OCI-LY3 (cell line): Measurements from ENCODE around the gene KCNJ8.

Experiments
- H2AFZ ChIP-seq: fragments of 200-600, 300-600 bp; shearing (Covaris generic); 2 replicates; pipeline ENCODE4 v1.6.0; 2014; ENCODE audit warnings: antibody characterized with exemption, low read depth, low read length
- H3K27ac ChIP-seq: fragments of 200-600, 300-600 bp; sonication (generic); 2 replicates; pipeline ENCODE4 v1.5.1; 2014; ENCODE audit warnings: mild to moderate bottlenecking, low read length, moderate library complexity, mixed read lengths
- H3K27me3 ChIP-seq: fragments of 200-600, 300-600 bp; sonication (generic); 2 replicates; pipeline ENCODE4 v1.6.1; 2014; ENCODE audit warnings: low read depth, low read length, mixed read lengths
- H3K36me3 ChIP-seq: fragments of 200-600, 300-600 bp; sonication (generic); replicated peaks from 2 replicates; pipeline ENCODE3; 2014; ENCODE audit warnings: low read depth, low read length, mixed read lengths
- H3K4me1 ChIP-seq: fragments of 300-600, 200-600 bp; sonication (generic); 2 replicates; pipeline ENCODE4 v1.6.1; 2014; ENCODE audit warnings: low read length, mixed read lengths
- H3K4me2 ChIP-seq: fragments of 200-600, 300-600 bp; sonication (generic); 2 replicates; pipeline ENCODE4 v1.6.1; 2014; ENCODE audit warnings: low read length, mixed read lengths
- H3K4me3 ChIP-seq: fragments of 300-600, 200-600 bp; sonication (generic); 2 replicates; pipeline ENCODE4 v1.5.1; 2014; ENCODE audit warnings: antibody characterized with exemption, mild to moderate bottlenecking, low read length, moderate library complexity
- H3K79me2 ChIP-seq: fragments of 300-600, 200-600 bp; shearing (Covaris generic); 2 replicates; pipeline ENCODE4 v1.6.1; 2014; ENCODE audit warnings: mild to moderate bottlenecking, low read length, mixed read lengths
- H3K9ac ChIP-seq: fragments of 300-600, 200-600 bp; shearing (Covaris generic); 2 replicates; pipeline ENCODE4 v1.6.0; 2014; ENCODE audit warnings: mild to moderate bottlenecking, low read length, moderate library complexity
- H3K9me3 ChIP-seq: fragments of 200-600, 300-600 bp; shearing (Covaris generic); 2 replicates; pipeline ENCODE4 v1.6.1; 2014; ENCODE audit warnings: low read length, mixed read lengths; ENCODE audit not compliant: insufficient read depth
- H4K20me1 ChIP-seq: fragments of 200-600, 300-600 bp; sonication (generic); 2 replicates; pipeline ENCODE4 v1.6.1; 2016; ENCODE audit warnings: low read length, mixed read lengths; ENCODE audit not compliant: insufficient read depth
- EZH2phosphoT487 ChIP-seq: fragments of 200-600 bp; shearing (Covaris generic); IDR thresholded peaks from 2 replicates; pipeline ENCODE4 v1.6.1; 2018; ENCODE audit warnings: antibody characterized with exemption, mixed run types, low read depth
- TF ChIP-seq, protein P1 (sequence below): fragments of 200-600, 300-600 bp; sonication (generic); IDR thresholded peaks from 2 replicates; pipeline ENCODE4 v1.5.1; 2014; ENCODE audit warnings: antibody characterized with exemption, low read length, low read depth

KCNJ8 gene

DNA sequence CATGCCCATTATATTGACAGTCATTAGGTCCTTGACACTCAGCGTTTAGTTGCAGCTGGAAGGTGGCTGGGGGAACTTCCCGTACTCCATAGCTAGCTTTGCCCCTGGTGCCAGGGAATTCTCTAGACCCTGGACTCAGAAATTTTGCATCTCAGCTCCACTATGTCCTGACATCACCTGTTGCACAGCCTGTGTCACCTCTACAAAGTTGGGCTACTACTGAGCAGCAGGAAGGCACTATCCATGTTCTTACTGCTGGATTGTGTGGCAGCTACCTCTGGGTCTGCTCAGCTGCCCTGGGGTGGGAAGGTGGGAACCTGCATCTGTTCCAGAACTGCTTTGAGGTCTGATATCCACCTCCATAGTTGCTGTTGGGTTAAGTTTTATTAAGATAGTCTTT, 11.0 kb downstream of the KCNJ8 start:
- H4K20me1 ChIP-seq: no peaks in the 10 kb centered on the region
- H3K4me2 ChIP-seq: no peak overlapping the region
- no peak overlapping the region for H3K27ac ChIP-seq
- no peaks in the 10 kb centered on the region for H3K9me3 ChIP-seq
- no peaks in the 10 kb centered on the region for H3K27me3 ChIP-seq
- no peak overlapping the region for H3K9ac ChIP-seq
- H3K79me2 ChIP-seq: no peaks in the 10 kb centered on the region
- TF ChIP-seq EZH2phosphoT487: no peak
- TF ChIP-seq, protein P1, sequence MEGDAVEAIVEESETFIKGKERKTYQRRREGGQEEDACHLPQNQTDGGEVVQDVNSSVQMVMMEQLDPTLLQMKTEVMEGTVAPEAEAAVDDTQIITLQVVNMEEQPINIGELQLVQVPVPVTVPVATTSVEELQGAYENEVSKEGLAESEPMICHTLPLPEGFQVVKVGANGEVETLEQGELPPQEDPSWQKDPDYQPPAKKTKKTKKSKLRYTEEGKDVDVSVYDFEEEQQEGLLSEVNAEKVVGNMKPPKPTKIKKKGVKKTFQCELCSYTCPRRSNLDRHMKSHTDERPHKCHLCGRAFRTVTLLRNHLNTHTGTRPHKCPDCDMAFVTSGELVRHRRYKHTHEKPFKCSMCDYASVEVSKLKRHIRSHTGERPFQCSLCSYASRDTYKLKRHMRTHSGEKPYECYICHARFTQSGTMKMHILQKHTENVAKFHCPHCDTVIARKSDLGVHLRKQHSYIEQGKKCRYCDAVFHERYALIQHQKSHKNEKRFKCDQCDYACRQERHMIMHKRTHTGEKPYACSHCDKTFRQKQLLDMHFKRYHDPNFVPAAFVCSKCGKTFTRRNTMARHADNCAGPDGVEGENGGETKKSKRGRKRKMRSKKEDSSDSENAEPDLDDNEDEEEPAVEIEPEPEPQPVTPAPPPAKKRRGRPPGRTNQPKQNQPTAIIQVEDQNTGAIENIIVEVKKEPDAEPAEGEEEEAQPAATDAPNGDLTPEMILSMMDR: no peak
- no peak overlapping the region for H3K4me3 ChIP-seq
- H2AFZ ChIP-seq: no peak overlapping the region
- peaks cover 30% of the 10 kb centered on the region for H3K4me1 ChIP-seq
- no peaks in the 10 kb centered on the region for H3K36me3 ChIP-seq

DNA sequence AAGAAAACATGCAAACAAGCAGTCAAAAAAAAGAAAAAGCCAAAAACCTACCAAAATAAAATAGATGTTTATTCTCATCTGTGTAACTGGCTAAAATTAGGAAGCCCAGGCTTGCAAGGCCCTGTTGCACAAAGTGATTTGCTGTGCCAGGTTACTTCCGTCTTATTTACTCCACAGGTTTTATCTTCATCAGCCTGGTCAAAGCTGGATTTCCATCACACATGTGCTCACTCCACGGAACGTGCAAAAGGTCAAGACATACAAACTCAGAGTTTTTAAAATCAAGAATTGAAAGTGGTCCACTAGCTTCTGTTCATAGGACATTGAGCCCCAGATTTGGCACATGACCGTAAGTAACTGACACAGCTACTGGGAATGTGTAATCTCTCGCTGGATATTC, 14.8 kb downstream of the KCNJ8 start:
- H4K20me1 ChIP-seq: no peaks in the 10 kb centered on the region
- no peak overlapping the region for H3K4me3 ChIP-seq
- no peak overlapping the region for H3K4me2 ChIP-seq
- no peak overlapping the region for H3K9ac ChIP-seq
- TF ChIP-seq, protein P1: no peak
- TF ChIP-seq EZH2phosphoT487: no peak
- no peak overlapping the region for H2AFZ ChIP-seq
- no peak overlapping the region for H3K27ac ChIP-seq
- no peaks in the 10 kb centered on the region for H3K36me3 ChIP-seq
- H3K9me3 ChIP-seq: no peaks in the 10 kb centered on the region
- no peaks in the 10 kb centered on the region for H3K27me3 ChIP-seq
- H3K79me2 ChIP-seq: no peaks in the 10 kb centered on the region
- H3K4me1 ChIP-seq: peaks cover 10% of the 10 kb centered on the region

DNA sequence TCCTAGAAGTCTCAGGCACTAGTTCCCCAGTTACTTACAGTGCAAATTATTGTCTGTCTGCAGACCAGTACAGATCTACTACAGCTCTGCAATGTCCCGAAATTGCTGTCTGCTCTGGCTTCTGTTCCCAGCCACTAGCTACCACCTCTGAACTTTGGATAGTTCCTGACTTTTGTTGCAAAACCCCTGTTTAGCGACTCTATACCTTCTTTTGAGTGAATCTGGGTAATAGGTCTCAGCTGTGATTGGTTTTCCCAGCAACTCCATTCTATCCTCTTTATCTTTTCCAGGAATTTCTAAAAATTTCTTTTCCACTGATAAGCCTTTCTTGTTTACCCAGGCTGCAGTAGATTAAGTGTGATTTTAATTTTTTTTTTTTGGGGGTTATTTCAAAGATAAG, 16.8 kb downstream of the KCNJ8 start:
- Histone ChIP-seq H4K20me1 (no peaks in the 10 kb centered on the region), H3K27me3 (no peaks in the 10 kb centered on the region), H3K4me2 (no peak overlapping the region), H3K27ac (no peak overlapping the region), H3K36me3 (no peaks in the 10 kb centered on the region), H3K79me2 (no peaks in the 10 kb centered on the region), H3K4me1 (no peaks in the 10 kb centered on the region), H3K4me3 (no peak overlapping the region), H3K9ac (no peak overlapping the region), H2AFZ (no peak overlapping the region), H3K9me3 (no peaks in the 10 kb centered on the region)
- TF ChIP-seq, protein P1: no peak
- TF ChIP-seq EZH2phosphoT487: no peak

DNA sequence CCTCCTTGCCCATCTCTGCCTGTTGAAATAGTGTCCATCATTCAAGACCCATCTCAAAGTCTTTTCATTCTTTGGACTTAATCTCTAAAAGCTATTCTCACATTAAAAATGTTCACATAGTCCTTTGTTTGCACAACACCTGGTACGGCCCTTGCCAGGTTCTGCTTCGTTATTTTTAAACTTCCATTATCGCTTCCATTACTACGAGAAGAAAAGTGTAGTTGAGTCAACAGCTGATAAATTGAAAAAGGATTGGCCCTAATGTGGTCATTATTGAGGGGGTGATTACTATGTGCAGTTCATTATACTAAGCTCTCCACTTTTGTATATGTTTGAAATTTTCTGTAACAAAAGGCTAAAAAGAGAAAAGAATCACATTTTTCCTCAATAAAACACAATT, 17.8 kb downstream of the KCNJ8 start:
- TF ChIP-seq, protein P1: no peak
- TF ChIP-seq EZH2phosphoT487: no peak
- Histone ChIP-seq H4K20me1 (no peaks in the 10 kb centered on the region), H3K36me3 (no peaks in the 10 kb centered on the region), H3K27ac (no peak overlapping the region), H3K27me3 (no peaks in the 10 kb centered on the region), H3K9me3 (no peaks in the 10 kb centered on the region), H3K4me3 (no peak overlapping the region), H3K9ac (no peak overlapping the region), H3K79me2 (no peaks in the 10 kb centered on the region), H2AFZ (no peak overlapping the region), H3K4me2 (no peak overlapping the region), H3K4me1 (no peaks in the 10 kb centered on the region)
